ENCODE measurements around the gene F2RL1.
"Not testable (repeated sequence)": the region's sequence is repeated elsewhere in the genome, so short reads cannot be mapped to it uniquely, and the experiment has no call there.

The F2RL1 gene, protein sequence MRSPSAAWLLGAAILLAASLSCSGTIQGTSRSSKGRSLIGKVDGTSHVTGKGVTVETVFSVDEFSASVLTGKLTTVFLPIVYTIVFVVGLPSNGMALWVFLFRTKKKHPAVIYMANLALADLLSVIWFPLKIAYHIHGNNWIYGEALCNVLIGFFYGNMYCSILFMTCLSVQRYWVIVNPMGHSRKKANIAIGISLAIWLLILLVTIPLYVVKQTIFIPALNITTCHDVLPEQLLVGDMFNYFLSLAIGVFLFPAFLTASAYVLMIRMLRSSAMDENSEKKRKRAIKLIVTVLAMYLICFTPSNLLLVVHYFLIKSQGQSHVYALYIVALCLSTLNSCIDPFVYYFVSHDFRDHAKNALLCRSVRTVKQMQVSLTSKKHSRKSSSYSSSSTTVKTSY

DNA sequence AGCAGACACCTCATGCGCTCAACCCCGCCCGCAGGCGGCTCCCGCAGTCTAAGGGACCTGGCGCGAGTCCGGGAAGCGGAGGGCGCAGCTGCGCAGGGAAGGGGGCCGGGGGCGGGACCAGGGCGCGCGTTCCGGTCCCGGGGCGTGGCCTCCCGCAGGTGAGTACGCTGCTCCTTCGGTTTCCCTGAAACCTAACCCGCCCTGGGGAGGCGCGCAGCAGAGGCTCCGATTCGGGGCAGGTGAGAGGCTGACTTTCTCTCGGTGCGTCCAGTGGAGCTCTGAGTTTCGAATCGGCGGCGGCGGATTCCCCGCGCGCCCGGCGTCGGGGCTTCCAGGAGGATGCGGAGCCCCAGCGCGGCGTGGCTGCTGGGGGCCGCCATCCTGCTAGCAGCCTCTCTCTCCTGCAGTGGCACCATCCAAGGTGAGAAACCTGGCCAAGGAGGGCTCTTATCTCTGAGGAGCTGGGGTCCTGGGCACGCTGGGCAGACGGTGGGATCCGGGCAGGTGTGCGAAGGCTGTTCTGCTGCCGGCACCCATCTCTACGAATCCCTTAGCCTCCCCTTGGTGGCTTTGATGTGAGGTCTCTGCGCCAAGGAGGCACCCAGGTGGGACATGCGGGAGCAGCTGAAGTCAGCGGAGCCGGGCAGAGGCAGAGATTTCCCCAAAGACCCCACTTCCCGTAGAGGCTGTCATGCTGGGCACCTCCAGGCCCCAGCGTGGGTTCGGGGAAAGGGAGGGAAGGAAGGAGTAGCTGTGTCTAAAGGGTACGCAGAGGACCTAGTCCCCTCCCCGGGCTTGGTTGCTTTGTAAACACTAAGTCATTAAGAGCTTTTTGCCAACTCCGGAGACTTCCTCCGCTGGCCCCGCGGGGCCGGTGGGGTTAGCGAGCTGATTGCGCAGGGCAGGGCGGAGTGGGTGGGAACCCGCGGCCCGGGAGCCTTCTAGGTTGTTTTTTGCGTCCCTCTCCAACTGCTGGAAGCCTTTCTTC is at the start of gene F2RL1:
Gene F2RL1, plus strand, starts transcription at position 187 of the 988 bp plus-strand sequence. Its CDS starts 153 bp downstream, at position 340.
- in situ Hi-C loops (cut with HindIII; ENCODE audit: low sequenced_read_pairs), result no loop called here

DNA sequence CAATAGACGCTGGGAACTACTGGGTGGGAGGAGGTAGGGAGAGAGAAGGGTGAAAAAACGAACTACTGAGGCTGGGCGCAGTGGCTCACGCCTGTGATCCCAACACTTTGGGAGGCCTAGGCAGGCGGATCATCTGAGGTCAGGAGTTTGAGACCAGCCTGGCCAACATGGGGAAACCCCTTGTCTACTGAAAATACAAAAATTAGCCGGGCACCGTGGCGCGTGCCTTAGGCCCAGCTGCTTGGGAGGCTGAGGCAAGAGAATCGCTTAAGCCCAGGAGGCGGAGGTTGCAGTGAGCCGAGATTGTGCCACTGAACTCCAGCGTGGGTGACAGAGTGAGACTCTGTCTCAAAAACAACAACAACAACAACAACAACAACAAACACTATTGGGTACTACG is 47.8 kb upstream of the F2RL1 start:
- in situ Hi-C loops (cut with HindIII; ENCODE audit: low sequenced_read_pairs), result not testable (repeated sequence)

DNA sequence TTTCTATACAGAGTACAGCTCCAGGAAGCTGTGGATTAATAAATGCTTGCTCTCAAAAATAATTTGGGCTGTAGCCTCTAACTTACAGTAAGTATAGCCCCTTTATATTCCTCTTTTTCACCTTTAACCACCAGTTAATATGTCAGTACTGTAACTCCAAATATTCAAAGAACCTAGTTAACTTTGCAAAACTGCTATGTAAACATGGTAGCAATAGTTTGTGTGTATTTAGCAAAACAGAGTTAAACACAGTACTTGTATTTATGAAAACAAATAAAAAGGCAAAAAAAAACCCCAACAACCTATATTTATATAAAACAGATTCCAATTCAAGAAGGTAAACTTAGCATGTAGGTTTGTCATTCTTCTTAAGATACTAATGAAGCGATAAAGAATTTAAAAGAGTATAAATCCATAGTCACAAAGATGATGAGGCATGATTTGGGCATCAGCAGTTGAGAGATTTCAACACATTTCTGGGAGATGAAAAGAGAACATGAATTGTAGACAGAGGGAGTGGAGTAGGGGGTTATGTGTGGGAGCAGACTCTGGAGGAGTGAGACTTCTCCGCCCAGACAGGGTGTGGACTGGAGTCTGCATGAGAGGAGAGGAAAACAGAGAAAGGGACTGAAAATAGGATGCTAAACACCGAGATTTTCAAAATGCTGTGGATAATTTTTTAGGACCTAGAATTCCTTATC is 47.0 kb upstream of the F2RL1 start:
- in situ Hi-C loops (cut with HindIII; ENCODE audit: low sequenced_read_pairs), result no loop called here

DNA sequence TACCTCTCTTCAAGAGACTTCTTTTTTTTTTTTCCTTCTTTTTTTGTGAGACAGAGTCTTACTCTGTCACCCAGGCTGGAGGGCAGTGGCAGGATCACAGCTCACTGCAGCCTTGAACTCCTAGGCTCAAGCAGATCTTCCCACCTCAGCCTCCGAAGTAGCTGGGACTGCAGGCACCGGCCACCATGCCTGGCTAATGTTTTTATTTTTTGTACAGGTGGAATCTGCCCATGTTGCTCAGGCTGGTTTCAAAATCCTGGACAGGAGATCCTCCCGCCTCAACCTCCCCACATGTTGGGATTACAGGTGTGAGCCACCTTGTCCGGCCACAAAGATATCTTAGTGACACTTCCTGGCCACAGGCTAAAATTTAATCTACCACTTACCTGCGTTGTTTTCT is 42.9 kb upstream of the F2RL1 start:
- in situ Hi-C loops (cut with HindIII; ENCODE audit: low sequenced_read_pairs), result loop anchor here (5.0 kb wide), 1 partner anchor 64 kb away; no protein-coding TSS in a partner anchor

DNA sequence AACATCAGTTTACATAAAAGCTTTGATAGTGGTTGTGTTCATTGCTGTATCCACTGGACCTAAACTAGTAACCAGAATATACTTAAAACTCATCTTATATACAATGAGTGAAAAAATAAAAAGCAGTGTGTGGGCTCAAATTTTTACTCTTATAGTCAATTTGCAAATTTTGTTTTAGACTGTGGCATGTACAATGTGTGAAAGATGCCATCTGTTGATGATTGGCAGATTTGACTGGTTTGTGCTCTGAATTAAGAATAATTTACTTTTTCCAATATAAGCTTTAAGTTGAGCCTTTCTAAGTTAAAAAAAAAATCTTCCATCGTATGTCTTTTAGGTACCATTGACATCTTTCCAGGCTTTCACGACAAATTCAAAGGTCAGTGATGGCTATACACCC is 42.4 kb upstream of the F2RL1 start:
- in situ Hi-C loops (cut with HindIII; ENCODE audit: low sequenced_read_pairs), result loop anchor here (5.0 kb wide), 1 partner anchor 64 kb away; no protein-coding TSS in a partner anchor

DNA sequence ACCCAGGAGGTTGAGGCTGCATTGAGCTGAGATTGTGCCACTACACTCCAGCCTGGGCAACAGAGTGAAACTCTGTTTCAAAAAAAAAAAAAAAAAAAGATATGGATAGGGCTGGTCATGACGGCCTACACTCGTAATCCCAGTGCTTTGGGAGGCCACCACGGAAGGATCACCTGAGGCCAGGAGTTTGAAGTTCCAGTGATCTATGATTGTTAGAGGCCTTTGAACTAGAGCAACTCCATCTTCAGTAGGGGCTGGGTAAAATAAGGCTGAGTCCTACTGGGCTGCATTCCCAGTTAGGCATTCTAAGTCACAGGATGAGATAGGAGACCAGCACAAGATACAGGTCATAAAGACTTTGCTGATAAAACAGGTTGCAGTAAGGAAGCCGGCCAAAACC is 38.2 kb upstream of the F2RL1 start:
- in situ Hi-C loops (cut with HindIII; ENCODE audit: low sequenced_read_pairs), result not testable (repeated sequence)

DNA sequence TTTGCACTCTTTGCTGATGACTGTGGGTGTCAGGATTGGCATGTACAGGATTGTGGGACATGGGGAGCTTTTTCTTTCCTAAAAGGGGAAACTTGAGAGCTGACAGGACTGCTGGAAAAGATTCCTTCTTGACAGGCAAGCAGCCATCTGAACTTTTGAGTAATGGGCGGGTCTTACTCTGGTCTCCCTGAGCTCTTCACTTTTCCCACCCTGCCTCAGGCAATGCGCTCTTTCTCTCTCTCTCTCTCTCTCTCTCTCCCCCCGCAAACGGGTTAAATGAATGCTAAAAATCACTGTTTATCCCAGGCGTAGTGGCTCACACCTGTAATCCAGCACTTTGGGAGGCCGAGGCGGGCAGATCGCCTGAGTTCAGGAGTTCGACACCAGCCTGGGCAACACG is 37.1 kb upstream of the F2RL1 start:
- in situ Hi-C loops (cut with HindIII; ENCODE audit: low sequenced_read_pairs), result no loop called here

DNA sequence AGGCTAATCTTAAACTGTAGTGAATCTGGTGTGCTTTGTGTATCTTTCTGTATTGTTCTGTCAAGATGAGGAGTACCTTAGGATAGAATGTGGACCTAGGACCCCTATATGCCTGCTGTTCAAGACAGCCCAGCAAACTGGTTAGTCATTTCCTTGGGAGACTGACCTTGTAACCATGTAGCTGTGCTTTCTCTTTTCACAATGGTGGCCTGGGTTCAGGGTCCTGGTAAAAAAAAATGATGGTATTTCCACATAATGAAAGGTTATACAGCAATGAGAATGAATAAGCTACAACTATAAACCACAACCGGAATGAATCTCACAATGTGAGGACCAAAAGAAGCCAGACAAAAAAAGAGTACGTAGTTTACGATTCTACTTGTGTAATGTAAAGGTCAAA is 36.4 kb upstream of the F2RL1 start:
- in situ Hi-C loops (cut with HindIII; ENCODE audit: low sequenced_read_pairs), result no loop called here

DNA sequence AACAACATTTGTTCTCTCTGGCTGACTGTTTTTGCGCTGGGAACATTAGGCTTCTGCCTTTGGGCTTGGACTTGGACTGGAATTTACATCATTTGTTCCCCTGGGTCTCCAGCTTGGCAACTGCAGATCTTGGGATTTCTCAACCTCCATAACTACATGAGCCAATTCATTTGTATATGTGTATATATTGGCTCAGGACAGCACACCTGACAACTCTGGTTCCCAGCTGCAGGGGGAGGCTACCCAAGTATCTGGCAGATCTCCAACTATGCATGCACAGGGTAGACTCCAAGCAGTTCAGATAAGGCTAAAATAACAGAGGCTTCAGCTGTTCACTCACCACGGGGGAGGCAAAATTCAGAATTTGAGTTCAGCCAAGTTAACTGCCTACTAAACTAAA is 31.6 kb upstream of the F2RL1 start:
- in situ Hi-C loops (cut with HindIII; ENCODE audit: low sequenced_read_pairs), result no loop called here

DNA sequence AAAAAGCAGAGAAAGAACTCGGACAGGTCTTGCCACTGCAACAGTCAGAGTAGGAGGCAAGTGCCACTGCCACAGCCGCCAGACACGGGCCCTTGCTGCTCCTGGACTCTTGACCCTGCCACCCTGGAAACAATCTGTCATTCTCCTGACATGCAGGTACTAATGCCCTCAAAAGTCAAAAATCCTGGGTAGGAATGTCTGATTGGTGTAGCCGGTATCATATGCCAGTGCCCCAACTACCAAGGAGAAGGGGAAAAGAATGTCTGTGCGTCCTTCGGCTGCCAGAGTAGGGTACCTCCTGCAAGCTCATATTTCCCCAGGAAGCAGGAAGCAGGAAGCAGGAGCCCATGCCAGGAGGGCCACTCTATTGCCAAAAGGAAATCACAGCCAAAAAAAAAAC is 30.5 kb upstream of the F2RL1 start:
- in situ Hi-C loops (cut with HindIII; ENCODE audit: low sequenced_read_pairs), result no loop called here

DNA sequence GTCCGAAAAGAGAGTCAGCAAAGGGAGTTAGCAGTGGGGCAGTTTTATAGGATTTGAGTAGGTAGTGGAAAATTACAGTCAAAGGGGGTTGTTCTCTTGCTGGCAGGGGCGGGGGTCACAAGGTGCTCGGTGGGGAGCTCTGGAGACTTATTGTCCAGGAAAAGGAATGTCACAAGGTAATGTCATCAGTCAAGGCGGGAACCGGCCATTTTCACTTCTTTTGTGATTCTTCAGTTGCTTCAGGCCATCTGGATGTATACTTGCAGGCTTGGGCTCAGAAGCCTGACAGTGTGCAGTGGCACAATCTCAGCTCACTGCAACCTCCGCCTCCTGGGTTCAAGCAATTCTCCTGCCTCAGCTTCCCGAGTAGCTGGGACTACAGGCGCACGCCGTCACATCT is 29.6 kb upstream of the F2RL1 start:
- in situ Hi-C loops (cut with HindIII; ENCODE audit: low sequenced_read_pairs), result not testable (repeated sequence)

DNA sequence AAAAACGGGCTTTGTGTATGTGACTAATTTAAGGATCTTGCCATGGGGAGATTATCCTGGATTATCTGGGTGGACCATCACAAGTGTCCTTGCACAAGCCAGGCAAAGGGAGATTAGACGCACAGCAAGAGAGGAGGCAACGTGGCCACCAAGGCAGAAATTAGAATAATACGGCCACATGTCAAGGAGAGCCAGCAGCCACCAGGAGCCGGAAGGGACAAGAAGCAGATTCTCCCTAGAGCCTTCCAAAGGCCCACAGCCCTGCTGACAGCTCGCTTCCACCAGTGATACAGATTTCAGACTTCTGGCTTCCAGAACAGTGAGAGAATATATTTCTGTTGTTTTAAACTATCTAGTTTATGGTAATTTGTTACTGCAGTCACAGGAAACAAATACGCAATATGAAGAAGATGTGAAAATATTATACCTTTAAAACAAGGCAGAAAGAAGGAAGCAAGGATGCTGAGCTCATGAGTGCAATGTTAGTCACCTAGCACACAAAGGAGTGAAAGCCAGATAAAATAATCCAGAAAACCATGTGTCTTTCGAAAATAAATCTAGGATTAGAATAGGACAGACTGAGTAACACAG is 28.7 kb upstream of the F2RL1 start:
- in situ Hi-C loops (cut with HindIII; ENCODE audit: low sequenced_read_pairs), result no loop called here

DNA sequence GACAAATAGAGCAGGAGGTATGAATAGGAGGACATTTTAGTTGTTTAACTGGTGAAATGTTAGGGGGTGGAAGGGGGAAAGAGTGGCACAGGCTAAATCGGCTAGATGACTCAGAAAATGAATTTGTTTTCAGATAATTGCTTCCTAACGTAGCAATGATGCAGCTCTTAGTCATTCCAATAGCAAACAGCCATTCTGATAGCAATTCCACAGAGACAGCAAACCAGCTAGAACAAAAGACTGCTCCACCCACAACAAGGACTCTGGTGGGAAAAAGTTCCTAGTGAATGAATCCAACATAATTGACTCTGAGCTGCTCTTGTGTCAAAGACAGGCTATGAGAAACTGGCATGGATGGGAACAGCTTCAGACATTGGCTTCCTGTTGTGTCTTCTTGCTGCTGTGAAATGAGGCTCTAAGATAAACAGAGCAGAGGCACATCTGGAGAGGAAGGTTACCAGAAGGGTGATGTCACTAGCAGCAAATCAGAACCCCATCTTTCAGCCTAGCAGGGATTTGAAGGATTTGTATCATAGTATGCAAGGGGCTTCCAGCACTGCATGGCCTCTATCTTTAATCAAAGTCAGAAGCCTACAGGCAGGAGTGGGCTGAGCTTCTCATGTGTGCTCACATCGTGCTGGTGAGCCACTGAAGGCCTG is 28.1 kb upstream of the F2RL1 start:
- in situ Hi-C loops (cut with HindIII; ENCODE audit: low sequenced_read_pairs), result no loop called here

DNA sequence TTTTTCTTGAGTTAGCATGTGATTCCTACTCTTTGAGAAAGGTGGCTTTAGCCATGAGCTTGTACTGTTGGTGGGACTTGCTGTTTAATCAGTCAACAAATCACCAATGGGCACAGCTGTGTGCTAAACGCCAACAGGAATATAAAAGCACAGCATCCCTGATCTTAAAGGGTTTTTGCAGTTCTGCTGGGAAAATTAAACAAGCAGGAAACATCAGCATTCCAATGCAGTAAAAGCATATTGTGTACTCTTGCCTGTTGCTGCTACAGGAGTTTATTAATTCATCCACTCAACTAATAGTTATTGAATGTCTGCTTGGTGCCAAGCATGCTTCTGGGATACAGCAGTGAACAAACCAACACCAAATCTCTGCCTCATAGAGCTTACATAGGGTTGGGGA is 27.4 kb upstream of the F2RL1 start:
- in situ Hi-C loops (cut with HindIII; ENCODE audit: low sequenced_read_pairs), result no loop called here

DNA sequence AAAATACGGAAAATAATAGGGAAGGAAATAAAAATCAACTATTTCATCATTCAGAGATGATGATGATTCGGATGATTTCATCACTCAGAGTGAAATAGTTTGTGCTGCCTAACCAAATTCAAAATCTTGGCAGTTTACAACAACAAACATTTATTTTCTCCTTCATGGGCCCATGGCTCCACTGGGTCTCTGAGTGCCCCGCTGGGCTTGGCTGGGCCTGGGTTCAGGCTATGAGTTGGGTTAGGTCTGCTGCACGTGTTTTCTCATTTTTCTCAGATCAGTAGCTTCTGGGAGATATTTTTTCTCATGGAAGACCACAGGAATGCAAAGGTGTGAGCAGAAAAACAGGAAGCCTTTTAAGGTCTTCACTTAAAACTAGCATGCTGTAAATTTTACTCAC is 24.0 kb upstream of the F2RL1 start:
- in situ Hi-C loops (cut with HindIII; ENCODE audit: low sequenced_read_pairs), result no loop called here

DNA sequence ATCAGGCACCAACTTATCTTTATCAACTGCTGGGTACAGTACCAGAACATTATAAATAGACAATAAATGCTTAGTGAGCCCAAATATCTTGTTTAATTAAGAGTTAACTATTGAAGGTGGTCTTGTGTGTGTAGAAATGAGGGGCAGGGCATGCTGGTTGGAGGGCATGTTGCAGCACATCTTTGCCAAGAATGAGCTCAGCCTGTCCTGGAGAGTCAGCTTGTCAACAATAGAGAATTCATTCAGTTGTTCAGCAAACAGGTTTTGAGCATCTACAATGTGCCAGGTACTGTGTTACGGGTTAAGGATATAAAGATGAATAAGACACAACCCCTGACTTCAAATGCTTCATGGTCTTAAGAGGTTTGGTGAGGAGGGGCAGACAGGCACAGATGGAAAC is 19.2 kb upstream of the F2RL1 start:
- in situ Hi-C loops (cut with HindIII; ENCODE audit: low sequenced_read_pairs), result no loop called here

DNA sequence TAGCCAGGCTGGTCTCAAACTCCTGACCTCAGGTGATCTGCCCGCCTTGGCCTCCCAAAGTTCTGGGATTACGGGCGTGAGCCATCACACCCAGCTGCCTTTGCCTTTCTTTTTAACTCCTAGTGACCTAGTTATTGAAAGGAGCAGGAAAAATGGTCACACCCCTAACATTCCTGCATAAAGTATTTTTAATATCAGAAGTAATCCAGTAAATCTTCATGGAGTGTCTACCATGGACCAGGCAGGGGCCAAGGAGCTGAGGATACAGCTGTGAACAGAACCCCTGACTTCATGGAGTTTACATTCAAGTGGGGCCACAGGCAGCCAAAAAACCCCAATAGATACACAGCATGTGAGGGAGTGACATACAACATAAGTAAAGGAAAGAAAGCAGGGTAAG is 18.3 kb upstream of the F2RL1 start:
- in situ Hi-C loops (cut with HindIII; ENCODE audit: low sequenced_read_pairs), result no loop called here

DNA sequence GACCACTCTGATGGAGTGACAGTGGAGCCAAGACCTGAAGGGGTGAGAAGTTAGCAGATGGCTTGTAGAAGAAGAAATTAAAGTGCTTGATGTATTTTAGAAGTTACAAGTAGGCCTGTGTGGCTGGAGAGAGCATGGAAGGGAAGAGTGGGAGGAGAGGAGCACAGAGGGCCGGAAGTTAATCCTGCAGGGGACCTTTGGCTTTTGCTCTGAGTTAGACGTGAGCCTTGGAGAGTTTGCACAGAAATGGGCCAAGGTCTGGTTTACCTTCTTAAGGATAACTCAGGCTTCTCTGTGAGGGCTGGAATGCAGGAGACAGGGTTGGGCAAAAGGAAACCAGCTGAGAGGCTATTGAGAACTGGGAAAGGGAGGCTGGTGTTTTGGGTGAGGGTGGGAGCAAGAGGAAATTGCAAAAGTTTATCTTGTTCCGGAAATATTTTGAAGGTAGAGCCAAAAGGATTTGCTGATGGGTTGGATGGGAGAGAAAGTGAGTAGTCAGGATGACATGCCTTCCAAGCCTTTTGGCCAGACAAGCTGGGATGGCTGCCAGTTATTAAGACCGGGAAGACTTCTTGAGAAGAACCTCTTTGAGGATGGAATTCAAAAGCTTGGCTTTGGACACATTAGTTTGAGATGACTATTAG is 17.5 kb upstream of the F2RL1 start:
- in situ Hi-C loops (cut with HindIII; ENCODE audit: low sequenced_read_pairs), result no loop called here

DNA sequence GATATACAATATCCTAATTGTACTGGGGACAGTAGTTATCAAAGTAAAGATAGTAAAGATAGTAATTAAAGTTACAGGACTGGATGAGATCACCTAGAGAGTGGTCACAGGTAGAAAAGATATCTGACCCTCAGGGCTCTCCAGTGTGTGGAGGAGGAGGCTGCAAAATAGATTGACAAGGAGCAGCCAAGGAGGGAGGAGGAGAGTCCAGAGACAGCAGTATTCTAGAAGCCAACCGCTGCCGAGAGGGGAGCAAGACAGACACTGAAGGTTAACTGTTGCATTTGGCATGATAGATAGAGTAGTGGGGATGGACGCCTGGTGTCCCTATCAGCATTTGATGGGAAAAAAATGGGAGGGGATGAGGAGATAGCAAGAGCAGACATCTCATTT is 17.0 kb upstream of the F2RL1 start:
- in situ Hi-C loops (cut with HindIII; ENCODE audit: low sequenced_read_pairs), result no loop called here

DNA sequence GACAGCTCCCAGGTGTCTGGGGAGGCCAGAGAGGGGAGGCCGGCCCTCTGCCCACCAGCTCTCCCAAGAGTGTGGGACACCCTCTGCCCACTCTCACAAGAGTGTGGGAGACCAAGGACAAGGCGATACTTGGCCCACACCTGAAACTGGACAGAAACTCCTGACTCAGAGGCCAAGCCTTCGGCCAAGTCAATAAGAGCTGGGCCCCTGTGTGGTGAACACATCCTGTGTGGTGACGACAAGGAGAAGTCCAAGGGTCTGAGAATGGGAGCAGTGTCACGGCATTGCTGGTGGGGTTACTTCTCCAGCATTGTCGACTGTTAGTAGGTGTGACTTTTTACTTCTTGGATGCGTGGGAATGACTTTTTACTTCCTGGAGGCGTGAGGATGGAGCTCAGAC is 14.6 kb upstream of the F2RL1 start:
- in situ Hi-C loops (cut with HindIII; ENCODE audit: low sequenced_read_pairs), result no loop called here

All from endothelial cell of hepatic sinusoid (primary cell).